ENCODE results near the gene OR10A4.

DNA sequence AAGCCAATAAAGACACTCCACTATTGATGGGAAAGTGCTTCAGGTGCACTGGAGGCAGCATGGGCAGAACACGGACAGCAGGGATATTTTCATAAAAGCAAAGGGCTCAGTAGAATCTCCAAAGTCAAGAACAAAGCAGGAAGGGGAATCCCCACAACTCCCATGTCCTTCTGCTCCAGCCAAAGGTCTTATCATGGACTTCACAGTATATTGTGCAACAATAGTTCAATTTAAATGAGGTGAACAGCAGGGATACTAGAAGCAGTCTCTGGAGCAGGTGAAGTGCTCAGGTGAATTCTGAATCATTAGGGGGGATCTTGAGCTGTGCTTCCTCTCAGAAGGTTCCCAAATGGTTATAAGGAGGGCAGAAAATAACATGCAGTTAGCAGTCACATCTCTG lies 22.5 kb downstream of the OR10A4 start:
- TF ChIP-seq, protein P1, sequence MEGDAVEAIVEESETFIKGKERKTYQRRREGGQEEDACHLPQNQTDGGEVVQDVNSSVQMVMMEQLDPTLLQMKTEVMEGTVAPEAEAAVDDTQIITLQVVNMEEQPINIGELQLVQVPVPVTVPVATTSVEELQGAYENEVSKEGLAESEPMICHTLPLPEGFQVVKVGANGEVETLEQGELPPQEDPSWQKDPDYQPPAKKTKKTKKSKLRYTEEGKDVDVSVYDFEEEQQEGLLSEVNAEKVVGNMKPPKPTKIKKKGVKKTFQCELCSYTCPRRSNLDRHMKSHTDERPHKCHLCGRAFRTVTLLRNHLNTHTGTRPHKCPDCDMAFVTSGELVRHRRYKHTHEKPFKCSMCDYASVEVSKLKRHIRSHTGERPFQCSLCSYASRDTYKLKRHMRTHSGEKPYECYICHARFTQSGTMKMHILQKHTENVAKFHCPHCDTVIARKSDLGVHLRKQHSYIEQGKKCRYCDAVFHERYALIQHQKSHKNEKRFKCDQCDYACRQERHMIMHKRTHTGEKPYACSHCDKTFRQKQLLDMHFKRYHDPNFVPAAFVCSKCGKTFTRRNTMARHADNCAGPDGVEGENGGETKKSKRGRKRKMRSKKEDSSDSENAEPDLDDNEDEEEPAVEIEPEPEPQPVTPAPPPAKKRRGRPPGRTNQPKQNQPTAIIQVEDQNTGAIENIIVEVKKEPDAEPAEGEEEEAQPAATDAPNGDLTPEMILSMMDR (IDR thresholded peaks at IDR 0.05; ENCODE audit: low read length), result no peak
- TF ChIP-seq EZH2 (optimal IDR thresholded peaks at IDR 0.05; ENCODE audit: low read depth, low read length), result no peak
- TF ChIP-seq EZH2phosphoT487 (IDR thresholded peaks at IDR 0.05; ENCODE audit: low read length), result no peak
